ENCODE results near the gene SLC9A4.

DNA sequence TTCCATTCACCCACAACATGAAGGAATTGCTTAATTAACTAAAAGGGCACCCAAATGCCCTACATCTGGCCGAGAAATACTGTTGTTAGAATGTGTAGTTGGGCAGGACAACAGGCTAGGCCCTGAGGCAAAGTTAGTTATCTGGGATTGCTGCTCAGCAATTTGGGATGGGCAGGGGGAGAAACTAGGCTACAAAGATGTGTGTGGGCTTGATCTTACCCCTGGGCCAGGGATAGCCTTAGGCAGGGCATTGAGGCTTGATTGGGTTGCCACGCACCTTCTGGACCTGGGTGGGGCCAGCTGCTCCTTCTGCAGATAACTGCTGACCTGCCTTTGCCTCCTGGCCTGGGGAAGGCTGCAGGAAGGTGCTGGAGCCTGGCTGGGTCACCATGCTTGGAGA lies 40.6 kb upstream of the SLC9A4 start:
- TF ChIP-seq, protein P1, sequence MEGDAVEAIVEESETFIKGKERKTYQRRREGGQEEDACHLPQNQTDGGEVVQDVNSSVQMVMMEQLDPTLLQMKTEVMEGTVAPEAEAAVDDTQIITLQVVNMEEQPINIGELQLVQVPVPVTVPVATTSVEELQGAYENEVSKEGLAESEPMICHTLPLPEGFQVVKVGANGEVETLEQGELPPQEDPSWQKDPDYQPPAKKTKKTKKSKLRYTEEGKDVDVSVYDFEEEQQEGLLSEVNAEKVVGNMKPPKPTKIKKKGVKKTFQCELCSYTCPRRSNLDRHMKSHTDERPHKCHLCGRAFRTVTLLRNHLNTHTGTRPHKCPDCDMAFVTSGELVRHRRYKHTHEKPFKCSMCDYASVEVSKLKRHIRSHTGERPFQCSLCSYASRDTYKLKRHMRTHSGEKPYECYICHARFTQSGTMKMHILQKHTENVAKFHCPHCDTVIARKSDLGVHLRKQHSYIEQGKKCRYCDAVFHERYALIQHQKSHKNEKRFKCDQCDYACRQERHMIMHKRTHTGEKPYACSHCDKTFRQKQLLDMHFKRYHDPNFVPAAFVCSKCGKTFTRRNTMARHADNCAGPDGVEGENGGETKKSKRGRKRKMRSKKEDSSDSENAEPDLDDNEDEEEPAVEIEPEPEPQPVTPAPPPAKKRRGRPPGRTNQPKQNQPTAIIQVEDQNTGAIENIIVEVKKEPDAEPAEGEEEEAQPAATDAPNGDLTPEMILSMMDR (IDR thresholded peaks at IDR 0.05; ENCODE audit: extremely low read depth in 1 of 2, insufficient read depth in 1 of 2, low read depth in 1 of 2, low read length in 2 of 2): no peak
- no peak for TF ChIP-seq POLR2A (IDR thresholded peaks at IDR 0.05; ENCODE audit: low read depth, low read length)
- TF ChIP-seq, protein P2, sequence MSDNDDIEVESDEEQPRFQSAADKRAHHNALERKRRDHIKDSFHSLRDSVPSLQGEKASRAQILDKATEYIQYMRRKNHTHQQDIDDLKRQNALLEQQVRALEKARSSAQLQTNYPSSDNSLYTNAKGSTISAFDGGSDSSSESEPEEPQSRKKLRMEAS (IDR thresholded peaks at IDR 0.05; ENCODE audit: insufficient read depth, insufficient read length): no peak
- TF ChIP-seq MYC (IDR thresholded peaks at IDR 0.05; ENCODE audit: low read depth, low read length): no peak
- TF ChIP-seq EZH2 (IDR thresholded peaks at IDR 0.05; ENCODE audit: borderline replicate concordance, low read depth, low read length, severe bottlenecking): no peak
- TF ChIP-seq POLR2AphosphoS5 (IDR thresholded peaks at IDR 0.05; ENCODE audit: insufficient read depth, low read depth, low read length): no peak

Measured in endothelial cell of umbilical vein (primary cell).